ENCODE measurements around the gene DENND1A. TPM values are rescaled to one million over a fixed set of nuclear protein-coding genes. Genes with fewer than 3 reads are reported as not detected.

The DENND1A gene
- total and polyA plus RNA-seq, 12 donors: 7.3 to 36.7 (median 19.6) TPM

- DNase-seq: no peak
- TF ChIP-seq POLR2A (IDR thresholded peaks at IDR 0.05) (no peak), CTCF (IDR thresholded peaks at IDR 0.05) (no peak)
- intact Hi-C loops (cut with DNase I): no loop called here
- H3K4me3 ChIP-seq: no peak overlapping the region
- H3K9me3 ChIP-seq (replicated peaks in 1 of 3): no peaks in the 10 kb centered on the region
- no peaks in the 10 kb centered on the region for H3K27me3 ChIP-seq
- H3K27ac ChIP-seq: no peak overlapping the region
- 55 to 62% (median 56%) methylated on average over 5 of the region's 5 CpGs for WGBS, 4 donors
- no peaks in the 10 kb centered on the region for H3K36me3 ChIP-seq (replicated peaks in 1 of 2)
- peaks cover 0 to 10% of the 10 kb centered on the region in 2 donors for H3K4me1 ChIP-seq (replicated peaks in 1 of 2)
Observed at GRCh38 chr9:123933440-123934212, 3.7 kb upstream of the DENND1A start.

- Histone ChIP-seq H3K27me3 (no peaks in the 10 kb centered on the region), H3K9me3 (replicated peaks in 1 of 3) (no peaks in the 10 kb centered on the region), H3K36me3 (replicated peaks in 1 of 2) (no peaks in the 10 kb centered on the region), H3K4me1 (replicated peaks in 1 of 2) (peaks cover 0 to 32% of the 10 kb centered on the region in 2 donors), H3K4me3 (peak overlapping the region in 3 of 4 donors; percentile 36 to 97 (median 53)), H3K27ac (peak overlapping the region in 3 of 5 donors; percentile 51 to 77 (median 59))
- TF ChIP-seq POLR2A (IDR thresholded peaks at IDR 0.05) (no peak), CTCF (IDR thresholded peaks at IDR 0.05) (no peak)
- WGBS, 4 donors: 2 to 11% (median 5%) methylated on average over 7 to 50 of the region's 50 CpGs
- intact Hi-C loops (cut with DNase I): no loop called here
- peak in 5 of 7 donors; percentile 19 to 56 (median 38) for DNase-seq
Observed at GRCh38 chr9:123929177-123929869, 603 bp downstream of the DENND1A start.

GRCh38 chr9:123928533-123929176, 1.3 kb downstream of the DENND1A start:
- H3K27ac ChIP-seq: peak overlapping the region in 3 of 5 donors; percentile 51 to 77 (median 59)

More at GRCh38 chr9:123928533-123929176, 1.3 kb downstream of the DENND1A start:
- TF ChIP-seq POLR2A (IDR thresholded peaks at IDR 0.05) (no peak), CTCF (IDR thresholded peaks at IDR 0.05) (no peak)
- intact Hi-C loops (cut with DNase I): no loop called here
- DNase-seq: peak in 2 of 7 donors; percentile 26 to 43
- Histone ChIP-seq H3K4me1 (replicated peaks in 1 of 2) (peaks cover 0 to 32% of the 10 kb centered on the region in 2 donors), H3K36me3 (replicated peaks in 1 of 2) (no peaks in the 10 kb centered on the region), H3K27me3 (no peaks in the 10 kb centered on the region), H3K9me3 (replicated peaks in 1 of 3) (no peaks in the 10 kb centered on the region), H3K4me3 (peak overlapping the region in 1 of 4 donors; percentile 97)
- 41 to 56% (median 50%) methylated on average over 6 of the region's 6 CpGs for WGBS, 4 donors

All from adrenal gland (tissue), 12 donors.